ENCODE data around the gene BMP2K.
"Not testable (repeated sequence)": the region's sequence is repeated elsewhere in the genome, so short reads cannot be mapped to it uniquely, and the experiment has no call there.

BMP2K gene

DNA sequence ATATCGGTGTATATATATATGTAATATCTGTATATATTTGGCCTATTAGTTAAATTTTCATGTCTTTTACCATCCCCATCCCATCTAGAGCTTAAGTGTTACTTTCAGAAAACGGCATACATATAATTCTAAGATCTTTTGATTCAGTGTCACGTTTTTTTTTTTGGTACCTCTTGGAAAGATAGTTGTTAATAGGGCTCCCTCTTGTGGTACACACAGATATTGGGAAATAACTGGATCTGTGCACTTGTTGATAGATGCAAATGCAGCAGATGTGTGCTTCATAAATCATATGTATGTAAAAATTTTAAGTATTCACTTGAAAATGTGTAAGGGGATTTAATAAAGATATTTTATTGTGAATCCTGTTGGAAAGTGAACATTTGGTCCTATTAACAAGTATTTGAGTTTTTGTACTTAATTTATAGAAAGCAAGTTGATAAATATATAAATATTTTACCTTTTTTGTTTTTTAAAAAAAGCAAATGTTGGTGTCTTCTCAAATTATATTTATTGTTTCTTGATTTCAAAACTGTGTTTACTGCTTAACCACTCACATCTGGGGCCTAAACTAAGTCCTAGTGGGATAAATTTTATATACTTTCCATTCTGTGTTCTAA lies 88.4 kb downstream of the BMP2K start:
- no peak for DNase-seq (ENCODE audit: low spot score)

DNA sequence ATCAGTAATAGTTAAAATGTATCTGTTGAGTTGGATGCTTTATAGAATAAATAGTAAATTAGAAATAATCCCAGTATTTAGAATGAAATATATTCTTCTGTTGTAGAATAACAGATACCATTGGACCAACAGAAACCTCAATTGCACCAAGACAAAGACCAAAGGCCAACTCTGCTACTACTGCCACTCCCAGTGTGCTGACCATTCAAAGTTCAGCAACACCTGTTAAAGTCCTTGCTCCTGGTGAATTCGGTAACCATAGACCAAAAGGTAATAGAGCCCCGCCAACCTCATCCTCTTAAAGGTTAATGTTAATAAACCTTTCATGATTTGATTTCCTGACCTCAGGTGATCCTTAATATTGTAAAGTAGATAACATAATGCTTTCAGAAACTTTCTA lies 89.3 kb downstream of the BMP2K start:
- DNase-seq (ENCODE audit: low spot score): no peak

DNA sequence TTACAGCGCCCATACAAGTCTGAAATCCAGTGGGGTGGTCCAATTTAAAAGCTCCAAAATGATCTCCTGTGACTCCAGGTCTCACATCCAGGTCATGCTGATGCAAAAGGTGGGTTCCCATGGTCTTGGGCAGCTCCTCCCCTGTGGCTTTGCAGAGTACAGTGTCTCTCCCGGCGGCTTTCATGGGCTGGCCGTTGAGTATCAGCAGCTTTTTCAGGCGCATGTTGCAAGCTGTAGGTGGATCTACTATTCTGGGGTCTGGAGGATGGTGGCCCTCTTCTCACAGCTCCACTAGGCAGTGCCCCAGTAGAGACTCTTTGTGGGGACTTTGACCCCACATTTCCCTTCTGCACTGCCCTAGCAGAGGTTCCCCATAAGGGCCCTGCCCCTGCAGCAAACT lies 92.6 kb downstream of the BMP2K start:
- not testable (repeated sequence) for DNase-seq (ENCODE audit: low spot score)

DNA sequence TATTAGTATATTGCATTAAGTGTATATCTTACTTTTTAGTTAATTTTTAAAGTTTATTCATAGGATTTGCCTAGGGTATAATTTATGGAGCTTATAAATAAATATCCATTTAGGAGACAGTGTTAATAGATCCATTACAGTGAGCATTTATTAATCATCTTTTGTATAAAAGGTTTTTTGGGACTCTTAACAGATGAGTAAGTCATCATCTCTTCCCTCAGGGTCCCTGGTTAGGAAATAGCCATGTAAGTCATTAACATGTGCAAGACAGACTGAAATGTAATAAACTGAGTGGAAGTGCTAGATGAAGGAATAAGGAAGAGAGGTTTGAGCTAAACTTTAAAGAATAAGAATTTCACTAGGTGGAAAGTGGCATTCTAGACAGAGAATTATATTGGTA lies 93.9 kb downstream of the BMP2K start:
- no peak for DNase-seq (ENCODE audit: low spot score)

DNA sequence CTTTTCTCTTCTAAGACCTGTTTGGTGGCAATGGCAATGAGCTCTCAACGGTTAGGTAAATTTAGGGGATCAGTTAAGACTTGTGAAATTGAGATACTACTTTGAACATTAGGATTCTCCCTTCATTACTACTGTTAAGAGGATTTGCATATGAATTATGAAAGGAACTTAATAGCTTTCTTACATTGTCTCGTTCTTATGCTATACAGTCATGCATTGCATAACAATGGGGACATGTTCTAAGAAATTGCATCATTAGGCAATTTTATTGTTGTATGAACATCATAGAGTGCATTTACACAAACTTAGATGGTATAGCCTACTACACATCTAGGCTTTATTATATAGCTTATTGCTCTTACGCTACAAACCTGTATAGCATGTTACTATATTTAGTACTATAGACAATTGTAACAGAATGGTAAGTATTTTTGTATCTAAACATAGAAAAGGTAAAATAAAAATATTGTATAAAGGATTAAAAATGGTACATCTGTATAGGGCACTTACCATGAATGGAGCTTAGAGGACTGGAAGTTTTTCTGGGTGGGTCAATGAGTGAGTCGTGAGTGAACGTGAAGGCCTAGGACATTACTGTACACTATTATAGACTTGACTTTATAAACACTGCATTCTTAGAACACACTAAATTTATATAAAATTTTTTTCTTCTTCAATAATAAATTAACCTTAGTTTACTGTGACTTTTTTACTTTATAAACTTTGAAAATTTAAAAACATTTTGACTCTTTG lies 100.6 kb downstream of the BMP2K start:
- no peak for DNase-seq (ENCODE audit: low spot score)

DNA sequence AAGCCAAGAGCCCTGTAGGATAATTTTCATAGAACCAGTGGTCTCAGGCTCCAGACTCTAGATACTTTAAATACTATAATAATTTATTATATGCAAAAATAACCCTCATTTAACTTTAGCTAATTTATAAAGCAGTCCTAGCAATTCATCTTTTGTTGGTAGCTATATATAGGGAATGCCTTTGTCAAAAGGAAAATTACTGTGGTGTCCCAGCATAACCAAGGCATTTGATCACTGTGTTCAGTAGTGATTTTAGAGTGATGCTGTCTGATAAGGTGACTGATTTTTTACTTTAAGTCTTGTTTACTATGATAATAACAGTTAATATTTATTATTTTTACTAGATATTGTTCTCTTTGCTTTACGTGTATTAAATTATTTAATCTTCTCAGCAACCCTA lies 101.9 kb downstream of the BMP2K start:
- DNase-seq (ENCODE audit: low spot score): no peak

DNA sequence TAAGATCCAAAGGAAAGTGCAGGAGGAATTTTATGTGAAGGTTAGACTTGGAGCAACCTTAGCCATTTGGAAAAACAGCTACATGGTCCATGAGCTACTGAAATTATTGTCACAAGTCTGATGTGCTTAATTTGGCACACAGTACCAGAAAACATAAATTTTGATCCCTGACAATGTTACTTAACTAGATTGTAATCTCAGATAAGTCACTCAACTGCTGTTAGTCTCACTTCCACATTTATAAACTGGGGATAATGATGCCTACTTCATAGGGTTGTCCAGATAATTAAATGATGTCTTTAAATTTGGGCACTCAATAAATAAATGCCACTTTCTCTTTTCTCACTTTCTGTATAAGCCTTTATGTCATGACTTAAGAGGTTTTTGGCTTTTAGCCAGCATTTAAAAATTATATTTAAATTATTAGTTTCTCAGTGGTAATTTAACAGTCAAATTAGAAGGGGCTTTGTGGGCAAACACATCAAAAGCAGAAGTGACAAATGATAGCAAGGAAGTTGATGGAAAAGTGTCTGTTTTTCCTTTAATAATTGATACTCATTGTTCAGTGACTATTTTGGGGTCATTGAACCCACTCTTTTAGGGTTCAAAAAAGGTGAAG lies 104.8 kb downstream of the BMP2K start:
- DNase-seq (ENCODE audit: low spot score): no peak

DNA sequence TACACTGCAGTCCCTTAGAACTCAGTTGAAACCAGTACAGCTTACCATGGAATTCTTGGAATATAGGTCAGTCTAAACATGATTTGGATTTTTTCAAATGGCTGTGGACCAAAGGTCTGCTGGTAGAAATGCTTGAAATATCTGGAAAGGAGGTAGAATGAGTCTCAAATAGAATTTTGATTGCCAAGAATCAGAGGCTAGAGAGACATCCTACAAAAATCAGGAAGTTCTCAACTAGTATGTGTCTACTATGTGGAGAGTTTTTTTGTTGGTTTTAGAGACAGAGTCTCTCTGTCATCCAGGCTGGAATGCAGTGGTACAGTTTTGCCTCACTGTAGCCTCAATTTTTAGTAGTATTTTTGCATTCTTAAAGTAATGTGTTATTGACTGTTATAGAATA lies 109.4 kb downstream of the BMP2K start:
- no peak for DNase-seq (ENCODE audit: low spot score)

DNA sequence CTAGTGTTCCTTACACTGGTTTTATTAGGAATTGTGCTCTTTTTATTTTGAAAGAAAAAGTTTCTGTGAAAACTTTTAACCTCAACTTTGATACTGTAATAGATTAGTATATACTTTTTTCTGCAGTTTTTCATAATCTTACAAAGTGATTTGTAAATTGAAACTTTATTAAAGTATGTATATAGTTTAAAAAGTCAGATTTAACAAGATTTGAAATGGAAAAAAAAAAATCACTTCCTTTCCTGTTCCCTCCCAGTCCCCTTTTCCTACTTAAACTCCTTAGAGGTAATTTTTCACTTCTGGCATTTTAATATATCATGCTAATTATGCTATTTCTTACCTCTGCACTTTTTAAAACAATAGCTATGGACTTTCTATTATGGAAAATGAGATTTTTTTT lies 113.8 kb downstream of the BMP2K start:
- no peak for DNase-seq (ENCODE audit: low spot score)

DNA sequence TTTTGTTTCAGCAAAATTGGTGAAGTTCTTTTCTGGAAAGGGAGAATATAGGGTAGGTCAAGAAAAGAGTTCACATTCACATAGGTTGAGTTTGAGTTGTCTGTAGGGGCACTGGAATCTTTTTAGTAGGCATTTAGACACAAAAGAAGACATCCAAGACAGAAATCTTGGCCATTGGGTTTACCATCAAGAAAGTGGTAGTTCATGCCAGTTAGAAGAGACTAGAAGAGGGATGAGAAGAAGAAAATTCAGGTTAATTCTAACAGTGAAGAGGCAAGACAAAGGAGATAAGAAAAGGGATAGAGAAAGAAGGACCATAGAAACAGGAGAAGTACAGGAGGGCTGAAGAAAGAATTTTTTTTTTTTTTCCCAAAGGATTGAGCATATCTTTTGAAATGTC lies 123.2 kb downstream of the BMP2K start:
- DNase-seq (ENCODE audit: low spot score): no peak

DNA sequence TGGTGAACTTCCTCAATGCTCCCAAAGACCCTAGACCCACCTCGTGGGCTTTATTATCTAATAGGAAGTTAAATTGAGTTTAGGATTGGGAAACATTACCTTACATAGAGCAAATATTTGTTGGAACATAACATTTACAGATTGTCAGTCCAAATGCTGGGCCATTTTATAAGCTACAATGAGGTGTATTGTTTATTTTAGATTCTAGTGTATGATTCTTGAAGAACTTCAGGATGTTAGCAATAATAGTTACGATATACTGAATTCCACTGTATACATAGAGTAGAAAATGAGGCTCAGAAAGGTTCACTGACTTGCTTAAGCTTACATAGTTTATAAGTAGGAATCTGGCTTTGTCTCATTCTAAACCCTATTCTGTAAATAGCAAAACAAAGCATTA lies 125.7 kb downstream of the BMP2K start:
- DNase-seq (ENCODE audit: low spot score): no peak

DNA sequence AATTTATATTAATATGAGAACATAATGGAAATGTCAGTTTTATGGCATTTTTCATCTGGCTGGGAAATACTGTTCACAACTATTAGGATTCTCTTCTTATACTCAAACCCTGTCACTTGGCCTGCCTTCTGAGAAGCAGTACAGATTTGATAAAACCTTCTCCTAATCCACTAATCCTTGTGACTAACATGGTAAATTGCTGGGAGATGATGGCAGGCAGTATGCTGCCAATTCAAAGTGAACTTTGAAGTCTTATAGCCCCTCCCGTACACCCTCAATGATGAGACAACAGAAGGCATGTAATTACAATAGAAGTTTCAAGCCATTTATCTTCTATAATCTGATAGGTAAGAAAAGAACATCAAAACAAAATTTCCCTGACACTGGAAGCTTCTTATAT lies 126.1 kb downstream of the BMP2K start:
- no peak for DNase-seq (ENCODE audit: low spot score)

DNA sequence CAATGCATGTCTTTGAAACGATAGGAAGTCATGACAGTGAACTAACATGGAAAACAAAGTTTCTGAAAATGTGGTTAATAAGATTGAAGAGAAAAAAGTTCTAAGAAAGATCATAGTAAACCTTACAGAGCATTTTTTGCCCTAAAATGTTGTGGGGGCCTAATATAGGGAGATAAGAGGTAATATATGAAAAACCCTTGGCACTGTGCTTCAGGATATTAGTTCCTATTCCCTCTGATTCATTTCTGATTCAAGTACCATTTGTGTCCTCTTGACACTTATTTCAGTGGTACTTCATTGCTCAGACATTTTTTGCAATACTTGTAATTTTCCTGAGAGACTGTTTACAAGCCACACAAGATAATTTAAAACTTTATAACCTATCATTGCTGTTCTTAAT lies 128.0 kb downstream of the BMP2K start:
- no peak for DNase-seq (ENCODE audit: low spot score)

DNA sequence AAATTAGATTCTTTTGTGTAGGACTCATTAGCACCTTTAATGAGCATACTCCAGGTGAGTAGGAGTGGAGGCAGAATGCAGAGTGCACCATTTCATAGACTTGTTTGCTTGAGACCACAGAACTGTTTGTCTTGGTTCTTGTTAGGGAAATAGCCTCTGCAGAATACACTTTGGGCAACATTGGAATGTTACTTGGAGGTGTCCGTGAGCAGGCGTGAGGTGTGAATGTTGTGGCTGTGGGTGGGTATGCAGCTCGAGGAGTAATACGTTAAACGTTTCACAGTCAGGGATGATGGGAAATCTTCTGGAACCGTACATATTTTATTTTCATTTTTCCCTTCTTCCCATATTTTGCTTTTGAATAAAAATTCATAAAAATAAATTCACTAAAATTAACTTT lies 131.5 kb downstream of the BMP2K start:
- no peak for DNase-seq (ENCODE audit: low spot score)

DNA sequence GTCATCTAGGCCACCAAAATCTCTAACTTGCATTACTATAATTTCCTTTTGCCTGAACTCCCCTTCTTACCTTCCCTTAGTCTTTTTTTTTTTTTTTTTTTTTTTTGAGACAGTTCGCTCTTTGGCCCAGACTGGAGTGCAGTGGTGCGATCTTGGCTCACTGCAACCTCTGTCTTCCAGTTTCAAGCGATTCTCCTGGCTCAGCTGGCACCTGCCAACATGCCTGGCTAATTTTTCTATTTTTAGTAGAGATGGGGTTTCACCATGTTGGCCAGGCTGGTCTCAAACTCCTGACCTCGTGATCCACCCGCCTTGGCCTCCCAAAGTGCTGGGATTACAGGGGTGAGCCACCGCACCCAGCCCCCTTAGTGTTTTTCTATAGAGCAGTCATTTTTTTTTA lies 132.8 kb downstream of the BMP2K start:
- DNase-seq (ENCODE audit: low spot score): not testable (repeated sequence)

DNA sequence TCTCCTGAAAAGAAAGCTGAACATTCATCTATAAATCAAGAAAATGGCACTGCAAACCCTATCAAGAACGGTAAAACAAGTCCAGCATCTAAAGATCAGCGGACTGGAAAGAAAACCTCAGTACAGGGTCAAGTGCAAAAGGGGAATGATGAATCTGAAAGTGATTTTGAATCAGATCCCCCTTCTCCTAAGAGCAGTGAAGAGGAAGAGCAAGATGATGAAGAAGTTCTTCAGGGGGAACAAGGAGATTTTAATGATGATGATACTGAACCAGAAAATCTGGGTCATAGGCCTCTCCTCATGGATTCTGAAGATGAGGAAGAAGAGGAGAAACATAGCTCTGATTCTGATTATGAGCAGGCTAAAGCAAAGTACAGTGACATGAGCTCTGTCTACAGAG lies 134.5 kb downstream of the BMP2K start:
- no peak for DNase-seq (ENCODE audit: low spot score)

DNA sequence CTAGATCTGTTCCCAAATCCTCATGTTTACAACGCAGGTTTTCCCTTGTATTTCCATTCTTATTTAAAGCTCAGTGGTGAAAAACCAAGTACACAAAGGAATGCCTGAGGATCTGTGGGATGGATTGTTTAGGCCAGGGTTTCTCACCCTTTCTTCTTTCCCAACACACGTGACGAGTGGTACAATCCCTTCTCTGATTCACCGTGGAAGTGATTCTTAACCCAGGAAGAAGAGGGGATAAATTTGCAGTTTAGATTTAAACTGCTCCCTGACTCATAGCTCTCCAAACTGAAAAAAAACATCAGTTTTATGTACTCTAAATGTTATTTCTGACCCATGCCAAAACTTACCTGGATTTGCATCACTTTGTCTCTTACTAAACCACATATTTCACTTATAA lies 146.1 kb downstream of the BMP2K start:
- DNase-seq (ENCODE audit: low spot score): no peak

DNA sequence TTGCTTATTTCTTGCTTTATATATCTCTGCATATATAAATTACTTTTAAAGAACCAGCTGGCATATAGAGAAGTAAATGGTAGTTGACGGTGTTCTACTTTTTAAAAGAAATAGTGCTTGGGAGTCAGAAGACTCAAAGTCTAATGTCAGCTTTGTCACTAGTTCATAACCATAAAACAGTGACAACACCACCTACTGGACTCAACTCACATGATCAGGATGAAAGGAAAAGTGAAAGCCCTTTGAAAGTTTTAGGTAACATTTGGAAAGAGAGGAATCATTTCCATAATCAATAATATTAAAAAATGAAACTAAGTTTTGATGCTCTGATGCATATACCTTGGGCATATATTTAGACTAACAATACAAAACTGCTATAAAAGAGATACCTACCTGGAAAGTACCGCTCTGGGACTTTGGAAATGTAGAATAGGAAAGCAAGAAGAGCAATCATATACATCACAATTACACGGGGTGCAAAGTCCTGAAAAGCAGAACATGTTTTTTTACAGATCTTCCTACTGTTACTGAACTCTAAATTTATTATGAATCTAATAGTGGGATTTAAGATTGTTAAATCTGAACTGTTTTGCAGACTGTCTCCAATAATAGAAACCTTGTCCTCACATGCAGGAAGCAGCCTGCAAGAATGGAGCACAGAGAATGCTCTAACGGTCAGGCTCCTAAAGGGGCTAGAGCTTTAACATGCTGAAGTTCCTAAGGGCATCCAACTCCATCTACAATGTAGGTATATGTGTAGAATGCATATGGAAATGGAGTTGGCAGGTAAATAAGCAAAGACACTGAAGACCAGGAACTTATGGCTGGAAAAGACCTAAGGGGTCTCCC lies 147.5 kb downstream of the BMP2K start:
- DNase-seq (ENCODE audit: low spot score): no peak

DNA sequence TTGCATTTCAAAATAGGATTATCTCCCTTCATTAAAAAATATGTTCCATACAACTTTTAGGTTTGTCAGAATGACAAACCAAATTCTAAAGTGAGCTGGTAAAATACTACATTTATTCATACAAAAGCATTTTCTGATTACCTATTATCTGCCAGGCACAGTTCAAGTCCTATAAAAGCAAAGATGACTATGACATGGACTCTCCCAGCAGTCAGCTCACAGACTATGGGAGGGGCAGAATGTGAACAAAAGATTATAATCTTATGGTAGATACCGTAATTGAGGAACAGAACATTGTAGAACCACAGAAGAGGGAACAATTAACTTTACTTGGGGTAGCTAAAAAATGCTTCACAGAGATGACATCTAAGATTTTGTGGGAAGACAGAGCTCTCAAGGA lies 150.7 kb downstream of the BMP2K start:
- DNase-seq (ENCODE audit: low spot score): no peak

DNA sequence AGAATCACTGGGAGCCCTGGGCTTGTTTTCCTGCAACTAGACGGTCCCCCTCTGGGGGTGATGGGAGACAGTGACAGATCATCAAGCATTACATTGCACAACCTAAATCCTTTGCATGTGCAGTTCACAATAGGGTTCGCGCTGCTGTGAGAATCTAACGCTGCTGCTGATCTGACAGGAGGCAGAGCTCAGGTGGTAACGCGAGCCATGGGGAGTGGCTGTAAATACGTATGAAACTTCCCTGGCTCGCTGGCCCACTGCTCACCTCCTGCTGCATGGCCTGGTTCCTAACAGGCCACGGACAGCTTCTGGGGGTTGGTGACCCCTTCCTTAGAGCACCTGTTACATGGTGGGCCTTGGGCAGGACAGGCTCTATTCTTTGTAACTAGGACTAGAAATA lies 152.7 kb downstream of the BMP2K start:
- no peak for DNase-seq (ENCODE audit: low spot score)

DNA sequence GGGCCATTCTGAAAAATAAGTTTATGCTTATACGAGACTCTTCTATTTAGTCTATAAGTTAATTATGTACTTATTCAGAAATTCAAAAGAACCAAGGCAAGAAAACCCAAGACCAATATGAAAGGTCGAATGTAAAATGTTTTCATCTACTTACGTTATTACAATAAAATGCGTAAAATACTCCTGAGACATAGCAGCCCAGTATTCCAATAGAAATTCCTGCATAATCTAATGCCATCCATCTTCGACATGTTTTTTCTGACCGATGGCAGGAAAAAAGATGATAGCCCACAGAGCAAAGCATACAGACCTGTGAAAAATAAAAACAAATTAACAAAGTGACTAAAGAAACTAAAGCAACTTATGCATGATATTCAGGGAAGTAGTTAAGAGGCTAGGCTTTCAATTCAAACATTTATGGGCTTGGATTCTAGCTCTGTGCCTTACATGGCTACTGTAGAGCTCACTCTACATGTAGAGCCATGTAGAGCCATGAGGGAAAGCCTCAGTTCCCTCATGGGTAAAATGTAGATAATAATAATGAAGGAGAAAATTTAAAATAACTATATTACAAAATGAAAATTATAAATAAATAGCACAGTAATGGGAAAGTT lies 154.0 kb downstream of the BMP2K start:
- no peak for DNase-seq (ENCODE audit: low spot score)

DNA sequence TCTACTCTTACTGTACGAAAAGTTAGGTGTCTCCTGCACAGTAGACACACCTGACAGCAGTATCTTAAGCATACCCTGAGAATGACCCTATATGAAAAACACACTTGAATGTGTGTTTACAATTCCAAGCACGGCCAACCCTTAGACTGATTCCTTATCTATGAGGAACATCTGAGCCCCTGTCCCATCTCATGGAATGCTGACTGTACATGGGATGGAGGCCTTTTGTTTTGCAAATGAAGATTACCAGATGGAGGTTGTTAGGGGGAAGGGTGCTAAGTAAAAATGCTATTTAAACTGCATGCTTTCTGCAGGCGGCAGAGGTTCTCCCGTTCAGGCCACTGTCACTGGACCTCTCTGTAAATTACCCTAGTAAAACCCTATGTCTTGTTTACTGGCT lies 160.8 kb downstream of the BMP2K start:
- DNase-seq (ENCODE audit: low spot score): no peak
